GM12872 (cell line): Measurements from ENCODE around the gene MCHR1.

ENCODE experiments used
- TF ChIP-seq, protein P1 (sequence below): IDR thresholded peaks from 3 replicates; pipeline ENCODE4 v1.5.1; 2011; ENCODE audit warnings: low read depth, mild to moderate bottlenecking, low read length, moderate library complexity; ENCODE audit not compliant: insufficient read depth

Gene MCHR1

DNA sequence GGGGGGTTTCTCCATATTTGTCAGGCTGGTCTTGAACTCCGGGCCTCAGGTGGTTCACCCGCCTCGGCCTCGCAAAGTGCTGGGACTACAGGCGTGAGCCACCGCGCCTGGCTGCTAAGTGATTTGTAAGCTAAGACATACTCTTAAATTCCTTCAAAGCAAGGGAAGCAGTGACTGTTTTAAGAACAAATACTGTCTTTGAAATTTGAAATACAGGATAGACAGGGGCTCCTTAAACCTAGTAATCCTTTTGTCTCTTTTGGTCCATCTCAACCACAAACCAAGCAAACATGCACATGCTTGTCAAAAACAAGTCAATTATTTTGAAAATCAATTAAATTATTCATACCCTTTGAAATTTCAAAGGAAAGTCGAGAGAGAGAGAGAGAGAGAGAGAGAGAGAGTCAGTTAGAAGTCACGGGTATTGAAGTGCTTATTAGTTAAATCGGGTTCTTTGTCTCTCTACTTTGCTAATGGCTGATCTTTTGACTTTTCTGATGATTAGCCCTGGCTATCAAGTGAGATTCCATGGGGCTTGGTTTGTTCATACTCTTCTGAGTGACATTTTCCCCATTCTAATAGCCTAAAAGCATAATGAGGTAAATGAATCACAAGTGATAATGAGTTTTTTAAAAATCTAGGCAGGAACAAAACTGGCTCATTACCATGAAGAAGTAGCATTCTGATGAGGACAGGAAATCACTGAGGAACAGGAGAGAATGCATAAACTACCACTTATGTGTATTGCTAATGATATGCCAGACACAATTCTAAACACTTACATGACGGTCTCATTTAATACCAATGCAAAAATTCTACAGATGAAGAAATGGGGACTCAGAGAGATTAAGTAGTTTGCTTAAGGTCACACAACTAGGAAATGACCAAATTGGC, 48.0 kb downstream of the MCHR1 start:
- TF ChIP-seq, protein P1, sequence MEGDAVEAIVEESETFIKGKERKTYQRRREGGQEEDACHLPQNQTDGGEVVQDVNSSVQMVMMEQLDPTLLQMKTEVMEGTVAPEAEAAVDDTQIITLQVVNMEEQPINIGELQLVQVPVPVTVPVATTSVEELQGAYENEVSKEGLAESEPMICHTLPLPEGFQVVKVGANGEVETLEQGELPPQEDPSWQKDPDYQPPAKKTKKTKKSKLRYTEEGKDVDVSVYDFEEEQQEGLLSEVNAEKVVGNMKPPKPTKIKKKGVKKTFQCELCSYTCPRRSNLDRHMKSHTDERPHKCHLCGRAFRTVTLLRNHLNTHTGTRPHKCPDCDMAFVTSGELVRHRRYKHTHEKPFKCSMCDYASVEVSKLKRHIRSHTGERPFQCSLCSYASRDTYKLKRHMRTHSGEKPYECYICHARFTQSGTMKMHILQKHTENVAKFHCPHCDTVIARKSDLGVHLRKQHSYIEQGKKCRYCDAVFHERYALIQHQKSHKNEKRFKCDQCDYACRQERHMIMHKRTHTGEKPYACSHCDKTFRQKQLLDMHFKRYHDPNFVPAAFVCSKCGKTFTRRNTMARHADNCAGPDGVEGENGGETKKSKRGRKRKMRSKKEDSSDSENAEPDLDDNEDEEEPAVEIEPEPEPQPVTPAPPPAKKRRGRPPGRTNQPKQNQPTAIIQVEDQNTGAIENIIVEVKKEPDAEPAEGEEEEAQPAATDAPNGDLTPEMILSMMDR: no peak

DNA sequence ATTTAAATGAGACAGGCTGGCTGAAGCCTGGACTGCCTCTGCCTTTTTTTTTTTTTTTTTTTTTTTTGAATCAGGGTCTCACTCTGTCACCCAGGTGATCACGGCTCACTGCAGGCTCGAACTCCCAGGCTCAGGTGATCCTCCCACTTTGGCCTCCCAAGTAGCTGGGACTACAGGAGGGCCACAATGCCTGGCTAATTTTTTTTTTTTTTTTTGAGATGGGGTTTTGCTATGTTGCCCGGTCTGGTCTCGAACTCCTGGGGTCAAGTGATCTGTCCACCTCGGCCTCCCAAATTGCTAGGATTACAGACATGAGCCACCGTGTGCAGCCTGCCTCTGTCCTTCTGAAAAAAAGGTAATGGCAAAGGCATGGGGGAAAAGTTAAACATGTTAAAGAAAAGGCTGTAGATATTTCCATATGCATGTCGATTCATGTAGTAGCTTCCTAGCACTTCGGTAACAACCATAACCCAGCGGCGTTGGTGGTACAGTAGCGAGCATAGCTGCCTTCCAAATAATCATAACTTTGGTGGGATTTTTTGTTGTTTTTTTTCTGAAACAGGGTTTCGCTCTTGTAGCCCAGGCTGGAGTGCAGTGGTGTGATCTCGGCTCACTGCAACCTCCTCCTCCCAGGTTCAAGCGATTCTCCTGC, 48.8 kb downstream of the MCHR1 start:
- TF ChIP-seq, protein P1: no peak

DNA sequence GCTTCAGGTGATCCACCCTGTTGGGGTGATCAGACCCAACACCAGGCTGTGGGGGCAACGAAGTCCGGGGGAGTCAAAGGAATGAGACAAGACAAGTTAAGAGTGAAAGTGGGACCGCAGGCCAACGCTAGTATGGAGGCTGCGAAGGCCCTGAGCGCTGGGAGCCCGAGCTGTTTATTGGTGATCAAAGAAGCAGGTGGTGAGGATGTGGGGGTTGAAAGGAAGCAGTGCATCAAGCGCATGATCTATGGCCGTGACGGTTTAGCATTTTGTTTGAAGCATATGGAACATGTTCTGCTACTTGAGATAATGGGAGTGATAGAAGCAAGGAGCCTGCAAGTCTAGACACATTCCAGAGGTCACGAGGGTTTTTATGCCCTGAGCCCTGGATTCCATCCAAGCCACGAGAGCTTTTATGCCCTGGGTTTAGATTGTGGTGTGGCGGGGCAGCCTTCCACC, 49.5 kb downstream of the MCHR1 start:
- TF ChIP-seq, protein P1: no peak

DNA sequence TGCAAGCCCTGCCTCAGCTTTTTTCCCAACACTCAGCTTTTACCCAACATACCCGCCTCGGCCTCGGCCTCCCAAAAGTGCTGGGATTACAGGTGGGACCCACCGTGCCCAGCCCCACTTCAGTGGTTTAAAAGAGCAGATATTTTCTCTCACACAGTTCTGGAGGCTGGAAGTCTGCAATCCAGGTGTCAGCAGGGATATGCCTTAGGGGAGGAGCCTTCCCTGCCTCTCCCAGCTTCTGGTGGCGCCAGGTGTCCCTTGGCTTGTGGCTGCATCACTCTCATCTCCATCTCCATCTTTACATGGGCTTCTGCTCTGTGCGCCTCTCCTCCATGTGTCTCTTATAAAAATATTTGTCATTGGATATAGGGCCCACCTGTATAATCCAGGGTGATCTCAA, 50.0 kb downstream of the MCHR1 start:
- TF ChIP-seq, protein P1: no peak
